HUES64 (cell line): ENCODE measurements around the gene FIP1L1.

Experiments
- H3K27ac ChIP-seq: 2 replicates; pipeline ENCODE4 v1.7.0; 2013; ENCODE audit warnings: low read depth, low read length, inconsistent platforms
- H3K27me3 ChIP-seq: 2 replicates; pipeline ENCODE4 v1.6.1; 2013; ENCODE audit warnings: mild to moderate bottlenecking, low read length; ENCODE audit not compliant: insufficient read depth
- H3K36me3 ChIP-seq: 2 replicates; pipeline ENCODE4 v1.6.1; 2013; ENCODE audit warnings: mild to moderate bottlenecking, low read length; ENCODE audit not compliant: insufficient read depth
- H3K4me1 ChIP-seq: 2 replicates; pipeline ENCODE4 v1.6.1; 2013; ENCODE audit warnings: mild to moderate bottlenecking, low read length, moderate library complexity; ENCODE audit not compliant: insufficient read depth
- H3K4me3 ChIP-seq: 2 replicates; pipeline ENCODE4 v1.5.1; 2013; ENCODE audit warnings: mild to moderate bottlenecking, low read length, moderate library complexity
- H3K9ac ChIP-seq: 2 replicates; pipeline ENCODE4 v1.6.1; 2013; ENCODE audit warnings: mild to moderate bottlenecking, low read depth, low read length
- H3K9me3 ChIP-seq: 2 replicates; pipeline ENCODE4 v1.6.1; 2013; ENCODE audit warnings: low read depth, low read length; ENCODE audit not compliant: insufficient read depth
- WGBS: fragments of 150-250, 120-280 bp; methylation state at CpG from one replicate; pipeline ENCODE4 v1.1.7; 2013; ENCODE audit warnings: missing lambda C conversion rate; 5-methylcytosine and 5-hydroxymethylcytosine counted together

The FIP1L1 gene

GRCh38 chr4:53507058-53507457, 129.6 kb downstream of the FIP1L1 start:
- no peaks in the 10 kb centered on the region for H3K36me3 ChIP-seq
- no peak overlapping the region for H3K27ac ChIP-seq
- 92% methylated on average over 6 of the region's 7 CpGs for WGBS
- H3K4me3 ChIP-seq: no peak overlapping the region
- H3K27me3 ChIP-seq: no peaks in the 10 kb centered on the region
- no peaks in the 10 kb centered on the region for H3K9me3 ChIP-seq
- H3K9ac ChIP-seq: no peak overlapping the region
- H3K4me1 ChIP-seq: no peaks in the 10 kb centered on the region

- Histone ChIP-seq H3K9me3 (no peaks in the 10 kb centered on the region), H3K4me3 (no peak overlapping the region), H3K4me1 (no peaks in the 10 kb centered on the region), H3K36me3 (no peaks in the 10 kb centered on the region), H3K9ac (no peak overlapping the region), H3K27me3 (no peaks in the 10 kb centered on the region), H3K27ac (no peak overlapping the region)
- whole genome bisulfite sequencing: 92% methylated on average over 17 of the region's 17 CpGs
Measured at GRCh38 chr4:53507671-53508286, 130.3 kb downstream of the FIP1L1 start.

GRCh38 chr4:53508446-53508845, 131.0 kb downstream of the FIP1L1 start:
- Histone ChIP-seq H3K4me1 (no peaks in the 10 kb centered on the region), H3K36me3 (no peaks in the 10 kb centered on the region), H3K27me3 (no peaks in the 10 kb centered on the region), H3K9me3 (no peaks in the 10 kb centered on the region), H3K4me3 (no peak overlapping the region), H3K9ac (no peak overlapping the region), H3K27ac (no peak overlapping the region)
- 92% methylated on average over 1 of the region's 1 CpG for WGBS

GRCh38 chr4:53510321-53510720, 132.9 kb downstream of the FIP1L1 start:
- WGBS: 46% methylated on average over 4 of the region's 5 CpGs
- H3K4me3 ChIP-seq: no peak overlapping the region
- H3K36me3 ChIP-seq: no peaks in the 10 kb centered on the region
- no peak overlapping the region for H3K27ac ChIP-seq
- H3K9me3 ChIP-seq: no peaks in the 10 kb centered on the region
- no peak overlapping the region for H3K9ac ChIP-seq
- H3K27me3 ChIP-seq: no peaks in the 10 kb centered on the region
- H3K4me1 ChIP-seq: no peaks in the 10 kb centered on the region
